ENCODE measurements around the gene TBK1.
"Not testable (repeated sequence)": the region's sequence is repeated elsewhere in the genome, so short reads cannot be mapped to it uniquely, and the experiment has no call there.

The TBK1 gene

DNA sequence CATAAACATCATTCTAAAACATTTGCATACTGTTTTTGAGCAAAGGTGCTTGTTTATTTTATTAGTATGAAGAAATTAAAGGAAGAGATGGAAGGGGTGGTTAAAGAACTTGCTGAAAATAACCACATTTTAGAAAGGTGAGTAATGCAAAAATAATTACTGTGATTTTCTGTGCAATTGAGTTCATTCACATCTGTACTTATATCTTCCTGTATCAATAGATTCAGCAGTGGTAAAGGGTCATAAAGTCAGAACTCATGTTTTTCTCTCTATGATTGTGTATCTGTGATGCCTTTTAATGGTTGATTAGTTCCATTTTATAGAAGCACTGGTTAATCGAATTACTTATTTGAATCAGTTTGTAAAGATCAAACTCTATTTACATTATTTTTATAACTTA lies 46.0 kb downstream of the TBK1 start:
- no peak for DNase-seq

DNA sequence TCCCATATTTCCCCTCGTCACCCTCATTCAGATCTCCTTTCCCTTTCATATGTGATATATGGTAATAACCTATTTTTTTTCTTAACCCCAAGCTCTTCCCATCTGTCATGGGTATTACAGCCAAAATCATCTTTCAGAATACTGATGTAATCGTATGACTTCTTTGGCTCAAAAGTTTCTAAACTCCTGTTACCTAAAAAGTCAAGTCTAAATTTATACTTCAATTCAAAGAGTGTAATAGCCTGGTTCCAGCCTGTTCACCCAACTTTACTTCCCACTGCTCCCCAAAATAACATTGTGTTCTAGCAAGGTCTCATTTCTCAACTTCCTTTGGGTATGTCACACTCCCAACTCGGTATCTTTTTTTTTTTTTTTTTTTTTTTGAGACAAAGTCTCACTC lies 48.5 kb downstream of the TBK1 start:
- peak; percentile 53 to 72 for DNase-seq

- peak in 1 of 2 donors; percentile 33 for DNase-seq
Observed at GRCh38 chr12:64501486-64501885, 49.6 kb downstream of the TBK1 start.

DNA sequence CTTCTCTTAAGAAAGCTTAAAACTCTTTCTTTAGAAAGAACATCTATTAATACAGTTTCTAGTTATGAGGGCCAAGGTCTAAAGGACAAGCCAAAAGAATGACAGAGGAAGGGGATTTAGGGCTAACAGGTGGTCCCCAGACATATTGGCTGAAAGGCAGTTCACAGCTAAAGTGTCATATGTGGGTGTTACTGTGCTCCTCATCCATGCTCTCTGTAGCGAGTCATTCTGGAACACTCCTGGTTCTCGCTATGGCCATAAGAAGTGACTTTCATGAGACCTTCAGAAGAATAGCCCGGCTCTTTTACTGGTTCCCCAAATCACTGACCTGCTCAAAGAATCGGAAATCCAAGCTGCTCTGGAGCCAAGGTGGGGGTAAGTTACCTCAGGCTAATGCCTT lies 55.0 kb downstream of the TBK1 start:
- DNase-seq = no peak

DNA sequence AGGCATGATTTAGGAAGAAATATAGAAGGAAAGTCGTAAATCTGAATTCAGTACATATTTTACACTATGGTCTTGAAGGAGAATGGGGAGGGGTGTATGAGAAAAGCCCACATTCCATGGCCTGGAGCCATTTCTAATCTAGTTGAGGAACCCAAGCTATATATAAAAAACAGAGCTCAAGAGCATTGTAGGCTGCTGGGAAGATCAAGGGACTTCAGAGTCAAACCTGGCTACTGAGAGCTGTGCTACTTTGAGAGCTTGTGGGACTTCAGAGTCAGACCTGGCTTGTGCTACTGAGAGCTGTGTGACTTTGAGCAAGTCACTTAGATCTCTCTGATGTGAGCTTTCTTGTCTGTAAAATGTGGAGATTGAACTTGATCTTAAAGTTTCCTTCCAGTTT lies 58.7 kb downstream of the TBK1 start:
- no peak for DNase-seq

DNA sequence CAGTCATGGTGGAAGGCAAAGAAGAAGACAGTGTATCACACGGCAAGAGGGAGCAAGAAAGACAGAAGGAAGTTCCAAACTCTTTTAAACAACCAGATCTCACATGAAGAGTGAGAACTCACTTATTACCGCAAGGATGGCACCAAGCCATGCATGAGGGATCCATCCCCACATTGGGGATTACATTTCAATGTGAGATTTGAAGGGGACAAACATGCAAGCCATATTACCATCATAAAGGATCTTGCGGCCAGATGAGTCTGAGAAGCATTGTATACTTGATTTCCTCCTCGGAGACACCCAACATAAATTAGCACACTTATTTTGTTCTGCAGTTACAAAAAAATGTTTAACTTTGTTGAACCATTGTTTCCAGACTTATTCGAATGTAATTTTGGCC lies 66.5 kb downstream of the TBK1 start:
- DNase-seq = no peak

DNA sequence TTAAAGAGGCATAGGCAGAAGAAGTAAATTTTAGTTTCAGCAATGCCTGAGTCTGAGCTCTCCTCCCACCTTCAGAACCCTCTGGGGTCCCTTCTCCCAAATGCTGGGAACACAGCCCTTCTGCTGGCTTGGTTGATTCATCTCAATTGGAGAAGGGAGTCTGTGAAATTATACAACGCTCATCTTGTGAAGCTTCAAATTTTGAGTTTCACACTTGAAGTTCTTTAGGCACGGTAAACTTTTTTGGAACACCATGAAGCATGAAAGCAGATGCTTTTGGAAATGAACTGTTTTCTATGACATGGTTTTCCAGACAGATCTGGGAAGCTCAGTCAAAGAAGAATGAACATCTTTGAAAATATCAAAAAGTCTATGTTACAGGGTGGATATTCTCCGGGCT lies 69.9 kb downstream of the TBK1 start:
- DNase-seq = no peak

DNA sequence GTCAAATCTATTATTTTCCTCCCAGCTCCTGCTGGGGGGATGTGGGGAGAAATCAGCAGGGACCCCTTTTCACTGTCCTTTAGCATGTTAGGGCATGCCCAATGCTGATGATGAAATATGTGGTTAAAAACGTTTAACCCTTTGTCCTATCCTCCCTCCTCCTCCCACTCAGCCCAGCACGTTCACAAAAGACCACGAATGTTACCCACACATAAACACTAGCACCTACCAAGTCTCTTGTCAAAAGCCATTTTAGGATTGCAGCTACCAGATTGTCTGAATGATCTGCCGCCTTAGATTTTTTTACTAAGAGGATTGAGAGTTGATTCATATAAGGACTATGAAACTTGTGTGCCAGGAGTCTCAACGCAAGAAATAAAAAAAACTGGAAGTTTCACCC lies 70.4 kb downstream of the TBK1 start:
- DNase-seq = no peak

GRCh38 chr12:64522807-64523206 lies 70.9 kb downstream of the TBK1 start:
- no peak for DNase-seq

GRCh38 chr12:64523565-64524444 lies 71.9 kb downstream of the TBK1 start:
- peak; percentile 20 to 48 for DNase-seq

- no peak for DNase-seq
Observed at GRCh38 chr12:64525461-64526160, 73.7 kb downstream of the TBK1 start.

DNA sequence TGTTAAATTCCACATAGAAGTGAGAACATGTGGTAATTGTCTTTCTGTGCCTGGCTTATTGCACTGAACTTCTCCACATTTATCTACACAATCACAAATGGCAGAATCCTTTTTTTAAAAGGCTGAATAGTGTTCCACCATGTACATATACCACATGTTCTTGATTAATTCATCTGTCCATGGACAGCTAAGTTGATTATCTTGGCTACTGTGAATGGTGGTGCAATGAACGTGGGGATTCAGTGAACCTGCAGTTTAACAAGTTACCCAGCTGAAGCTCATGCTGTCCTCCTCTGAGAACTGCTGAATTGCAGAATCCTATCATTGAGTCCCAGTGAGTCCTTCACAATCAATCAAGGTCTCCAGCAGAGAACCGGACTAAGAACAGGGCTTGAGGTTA lies 74.9 kb downstream of the TBK1 start:
- DNase-seq = no peak

GRCh38 chr12:64528616-64529015 lies 76.7 kb downstream of the TBK1 start:
- no peak for DNase-seq

- no peak for DNase-seq
Observed at GRCh38 chr12:64530566-64530965, 78.6 kb downstream of the TBK1 start.

GRCh38 chr12:64531665-64532334 lies 79.9 kb downstream of the TBK1 start:
- no peak for DNase-seq

GRCh38 chr12:64532734-64533351 lies 80.9 kb downstream of the TBK1 start:
- no peak for DNase-seq

DNA sequence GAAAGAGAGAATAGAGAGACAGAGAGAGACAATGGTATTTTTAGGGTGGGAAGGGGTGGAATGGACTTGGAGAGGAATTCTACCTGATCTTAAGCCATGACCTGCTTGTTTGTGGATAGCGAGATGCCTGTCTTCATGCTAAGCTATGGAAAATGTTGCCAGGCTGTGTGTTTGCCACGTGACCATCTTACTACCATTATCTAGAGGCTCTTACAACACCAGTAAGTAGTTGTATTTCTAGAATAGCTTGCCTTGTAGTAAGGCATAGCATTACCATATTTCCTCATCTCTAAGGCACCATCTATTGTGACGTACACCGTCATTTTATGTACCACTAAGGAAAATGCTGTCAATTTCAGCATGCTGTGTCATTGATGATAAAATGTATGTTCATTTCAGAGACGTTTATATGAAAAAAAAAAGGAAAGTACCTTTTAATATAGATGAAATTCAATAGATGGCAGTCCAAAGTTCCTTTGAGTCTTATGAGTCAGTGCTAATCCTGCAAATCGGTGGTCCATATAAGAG lies 82.8 kb downstream of the TBK1 start:
- DNase-seq = no peak

DNA sequence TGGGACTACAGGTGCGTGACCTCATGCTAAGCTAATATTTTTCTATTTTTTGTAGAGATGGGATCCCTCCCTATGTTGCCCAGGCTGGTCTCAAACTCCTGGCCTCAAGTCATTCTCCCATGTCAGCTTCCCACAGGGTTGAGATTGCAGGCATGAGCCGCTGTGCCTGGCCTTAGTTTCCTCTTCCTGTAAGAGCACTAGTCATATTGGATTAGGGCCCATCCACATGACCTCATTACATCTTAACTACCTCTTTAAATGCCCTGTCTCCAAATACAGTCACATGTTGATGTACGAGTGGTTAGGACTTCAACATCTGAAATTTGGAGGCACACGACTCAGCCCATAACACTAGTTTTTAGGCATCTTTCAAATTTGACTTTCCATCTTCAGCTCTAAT lies 86.2 kb downstream of the TBK1 start:
- peak; percentile 13 to 55 for DNase-seq

GRCh38 chr12:64542409-64543047 lies 90.6 kb downstream of the TBK1 start:
- not testable (repeated sequence) for DNase-seq

- DNase-seq = no peak
Observed at GRCh38 chr12:64544371-64545080, 92.6 kb downstream of the TBK1 start.

DNA sequence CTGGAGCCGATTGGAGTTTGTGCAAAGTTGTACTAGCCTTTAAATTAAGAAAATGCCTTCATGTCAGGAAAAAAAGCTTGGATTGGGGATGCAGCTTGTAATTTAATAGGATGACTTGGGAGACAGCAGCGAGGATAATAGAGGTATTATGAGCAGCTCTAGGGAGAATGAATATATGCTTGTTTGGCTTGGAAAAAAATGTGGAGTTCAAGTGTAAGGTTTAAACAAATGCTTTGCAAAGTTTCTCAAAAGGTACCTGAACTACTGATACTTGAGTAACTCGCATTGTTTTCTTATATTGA lies 93.1 kb downstream of the TBK1 start:
- DNase-seq = no peak

DNA sequence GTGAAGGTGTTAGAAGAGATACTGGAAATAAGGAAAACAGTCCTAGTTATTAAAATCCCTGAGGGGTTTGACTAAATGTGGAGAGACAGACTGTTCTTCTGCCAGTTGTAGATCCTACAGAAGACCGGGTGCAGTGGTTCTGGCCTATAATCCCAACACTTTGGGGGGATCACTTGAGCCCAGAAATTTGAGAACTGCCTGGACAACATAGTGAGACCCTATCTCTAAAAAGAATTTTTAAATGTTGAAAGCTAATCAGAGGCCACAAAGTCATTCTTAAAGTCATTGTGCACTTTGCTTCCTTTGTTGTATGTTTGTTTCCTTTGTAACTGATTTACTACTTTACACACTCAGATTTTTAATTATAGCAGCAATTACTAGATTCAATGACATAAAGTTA lies 97.2 kb downstream of the TBK1 start:
- no peak for DNase-seq
